ENCODE measurements around the gene EFCAB9.

DNA sequence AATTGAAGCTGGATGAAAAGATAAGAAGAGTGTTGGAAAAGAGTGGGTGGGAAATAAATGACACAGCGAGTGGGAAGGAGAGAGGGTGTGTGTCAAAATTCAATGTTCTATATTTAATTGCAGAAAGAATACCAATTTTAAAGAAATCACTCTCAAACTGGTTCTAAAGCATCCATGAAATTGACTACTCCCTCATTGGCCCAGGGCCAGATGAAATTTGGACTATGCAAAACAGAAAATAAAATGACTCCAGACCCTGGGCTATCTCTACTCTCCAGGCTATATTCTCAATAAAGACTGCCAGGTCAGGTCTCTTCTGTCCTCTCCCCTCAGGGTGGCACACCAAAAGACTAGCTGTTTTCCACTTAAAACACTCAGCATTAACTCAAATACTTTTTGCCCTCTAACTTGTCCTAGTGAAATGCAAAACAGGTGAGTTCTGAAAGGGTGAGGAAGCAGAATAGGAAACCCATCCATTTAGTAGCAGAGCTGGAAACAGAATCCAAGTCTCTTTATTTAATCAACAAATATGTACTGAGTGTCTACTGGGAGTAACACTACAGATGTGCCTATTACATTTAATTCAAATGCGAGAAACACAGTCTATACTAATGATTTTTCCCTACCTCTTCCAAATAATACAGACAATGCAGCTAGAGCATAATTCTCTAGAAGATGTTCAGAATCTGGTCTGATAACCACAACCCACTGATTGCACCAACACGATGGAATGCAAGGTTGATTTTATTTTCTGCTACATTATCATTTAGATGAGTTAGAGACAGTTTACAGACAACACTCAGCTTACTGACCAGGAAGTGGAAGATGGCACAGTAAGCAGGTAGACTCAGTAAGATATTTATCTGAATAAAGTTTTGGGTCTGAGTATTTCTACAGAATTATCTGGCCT, 42.1 kb downstream of the EFCAB9 start:
- no peak for TF ChIP-seq POLR2A (IDR thresholded peaks at IDR 0.05)
- TF ChIP-seq, protein P1, sequence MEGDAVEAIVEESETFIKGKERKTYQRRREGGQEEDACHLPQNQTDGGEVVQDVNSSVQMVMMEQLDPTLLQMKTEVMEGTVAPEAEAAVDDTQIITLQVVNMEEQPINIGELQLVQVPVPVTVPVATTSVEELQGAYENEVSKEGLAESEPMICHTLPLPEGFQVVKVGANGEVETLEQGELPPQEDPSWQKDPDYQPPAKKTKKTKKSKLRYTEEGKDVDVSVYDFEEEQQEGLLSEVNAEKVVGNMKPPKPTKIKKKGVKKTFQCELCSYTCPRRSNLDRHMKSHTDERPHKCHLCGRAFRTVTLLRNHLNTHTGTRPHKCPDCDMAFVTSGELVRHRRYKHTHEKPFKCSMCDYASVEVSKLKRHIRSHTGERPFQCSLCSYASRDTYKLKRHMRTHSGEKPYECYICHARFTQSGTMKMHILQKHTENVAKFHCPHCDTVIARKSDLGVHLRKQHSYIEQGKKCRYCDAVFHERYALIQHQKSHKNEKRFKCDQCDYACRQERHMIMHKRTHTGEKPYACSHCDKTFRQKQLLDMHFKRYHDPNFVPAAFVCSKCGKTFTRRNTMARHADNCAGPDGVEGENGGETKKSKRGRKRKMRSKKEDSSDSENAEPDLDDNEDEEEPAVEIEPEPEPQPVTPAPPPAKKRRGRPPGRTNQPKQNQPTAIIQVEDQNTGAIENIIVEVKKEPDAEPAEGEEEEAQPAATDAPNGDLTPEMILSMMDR (IDR thresholded peaks at IDR 0.05) = no peak

All from thyroid gland (tissue), 4 donors.